ENCODE measurements around the gene DVL2.

The DVL2 gene

DNA sequence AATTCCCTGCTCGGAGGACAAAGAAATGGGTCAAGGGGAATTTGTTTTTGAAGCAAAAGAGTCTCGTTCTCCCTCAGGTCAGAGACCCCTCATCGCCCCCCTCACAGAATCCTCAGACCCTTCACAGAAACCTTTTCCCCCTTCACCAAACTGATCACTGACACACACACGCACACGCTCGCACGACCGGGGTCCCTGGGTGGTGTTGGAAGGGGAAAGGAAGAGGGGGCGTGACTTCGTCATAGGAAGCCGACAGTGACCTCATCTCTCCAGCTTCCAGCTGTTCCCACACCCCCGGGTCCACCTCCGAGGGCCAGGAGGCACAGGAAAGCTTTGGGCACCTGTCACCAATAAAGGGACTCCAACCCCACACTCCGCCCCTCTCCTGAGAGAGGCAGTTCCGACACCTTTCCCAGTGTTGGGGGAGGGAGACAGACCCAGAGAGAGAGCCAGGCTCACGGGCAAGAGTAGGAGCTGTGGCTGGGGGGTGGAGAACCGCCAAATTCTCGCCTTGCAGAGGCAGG is 56.3 kb downstream of the DVL2 start (continued):
- no peak for TF ChIP-seq ZNF488 (tag by site-specific recombination; IDR thresholded peaks at IDR 0.05)
- TF ChIP-seq, protein P1, sequence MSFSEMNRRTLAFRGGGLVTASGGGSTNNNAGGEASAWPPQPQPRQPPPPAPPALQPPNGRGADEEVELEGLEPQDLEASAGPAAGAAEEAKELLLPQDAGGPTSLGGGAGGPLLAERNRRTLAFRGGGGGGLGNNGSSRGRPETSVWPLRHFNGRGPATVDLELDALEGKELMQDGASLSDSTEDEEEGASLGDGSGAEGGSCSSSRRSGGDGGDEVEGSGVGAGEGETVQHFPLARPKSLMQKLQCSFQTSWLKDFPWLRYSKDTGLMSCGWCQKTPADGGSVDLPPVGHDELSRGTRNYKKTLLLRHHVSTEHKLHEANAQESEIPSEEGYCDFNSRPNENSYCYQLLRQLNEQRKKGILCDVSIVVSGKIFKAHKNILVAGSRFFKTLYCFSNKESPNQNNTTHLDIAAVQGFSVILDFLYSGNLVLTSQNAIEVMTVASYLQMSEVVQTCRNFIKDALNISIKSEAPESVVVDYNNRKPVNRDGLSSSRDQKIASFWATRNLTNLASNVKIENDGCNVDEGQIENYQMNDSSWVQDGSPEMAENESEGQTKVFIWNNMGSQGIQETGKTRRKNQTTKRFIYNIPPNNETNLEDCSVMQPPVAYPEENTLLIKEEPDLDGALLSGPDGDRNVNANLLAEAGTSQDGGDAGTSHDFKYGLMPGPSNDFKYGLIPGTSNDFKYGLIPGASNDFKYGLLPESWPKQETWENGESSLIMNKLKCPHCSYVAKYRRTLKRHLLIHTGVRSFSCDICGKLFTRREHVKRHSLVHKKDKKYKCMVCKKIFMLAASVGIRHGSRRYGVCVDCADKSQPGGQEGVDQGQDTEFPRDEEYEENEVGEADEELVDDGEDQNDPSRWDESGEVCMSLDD (tag by site-specific recombination; IDR thresholded peaks at IDR 0.05), result no peak
- TF ChIP-seq SP2 (tag by site-specific recombination; IDR thresholded peaks at IDR 0.05), result peak; percentile 62
- no peak for TF ChIP-seq ZNF302 (tag by site-specific recombination; IDR thresholded peaks at IDR 0.05; ENCODE audit: low read depth)
- no peak for TF ChIP-seq ZNF24 (tag by site-specific recombination; IDR thresholded peaks at IDR 0.05)
- TF ChIP-seq ZNF707 (tag by site-specific recombination; IDR thresholded peaks at IDR 0.05), result no peak
- no peak for TF ChIP-seq ZBTB1 (tag by site-specific recombination; IDR thresholded peaks at IDR 0.05)
- no peak for TF ChIP-seq ZSCAN18 (tag by site-specific recombination; IDR thresholded peaks at IDR 0.05)
- TF ChIP-seq ZNF510 (tag by site-specific recombination; IDR thresholded peaks at IDR 0.05; ENCODE audit: insufficient replicate concordance), result no peak
- TF ChIP-seq ZNF549 (tag by site-specific recombination; IDR thresholded peaks at IDR 0.05), result no peak
- no peak for TF ChIP-seq ZNF785 (tag by site-specific recombination; IDR thresholded peaks at IDR 0.05)
- TF ChIP-seq ZNF280D (tag by site-specific recombination; IDR thresholded peaks at IDR 0.05), result no peak
- TF ChIP-seq ZNF544 (tag by site-specific recombination; IDR thresholded peaks at IDR 0.05), result no peak
- TF ChIP-seq SP3 (tag by site-specific recombination; IDR thresholded peaks at IDR 0.05), result peak; percentile 61
- peak; percentile 76 for TF ChIP-seq ZFP69B (tag by site-specific recombination; IDR thresholded peaks at IDR 0.05)
- TF ChIP-seq ZNF660 (tag by site-specific recombination; IDR thresholded peaks at IDR 0.05), result no peak
- TF ChIP-seq, protein P2, sequence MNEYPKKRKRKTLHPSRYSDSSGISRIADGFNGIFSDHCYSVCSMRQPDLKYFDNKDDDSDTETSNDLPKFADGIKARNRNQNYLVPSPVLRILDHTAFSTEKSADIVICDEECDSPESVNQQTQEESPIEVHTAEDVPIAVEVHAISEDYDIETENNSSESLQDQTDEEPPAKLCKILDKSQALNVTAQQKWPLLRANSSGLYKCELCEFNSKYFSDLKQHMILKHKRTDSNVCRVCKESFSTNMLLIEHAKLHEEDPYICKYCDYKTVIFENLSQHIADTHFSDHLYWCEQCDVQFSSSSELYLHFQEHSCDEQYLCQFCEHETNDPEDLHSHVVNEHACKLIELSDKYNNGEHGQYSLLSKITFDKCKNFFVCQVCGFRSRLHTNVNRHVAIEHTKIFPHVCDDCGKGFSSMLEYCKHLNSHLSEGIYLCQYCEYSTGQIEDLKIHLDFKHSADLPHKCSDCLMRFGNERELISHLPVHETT (tag by site-specific recombination; IDR thresholded peaks at IDR 0.05), result no peak
- no peak for TF ChIP-seq AEBP2 (tag by site-specific recombination; IDR thresholded peaks at IDR 0.05; ENCODE audit: borderline replicate concordance)
- TF ChIP-seq ZNF654 (tag by site-specific recombination; IDR thresholded peaks at IDR 0.05; ENCODE audit: low read depth), result no peak
- TF ChIP-seq, protein P3, sequence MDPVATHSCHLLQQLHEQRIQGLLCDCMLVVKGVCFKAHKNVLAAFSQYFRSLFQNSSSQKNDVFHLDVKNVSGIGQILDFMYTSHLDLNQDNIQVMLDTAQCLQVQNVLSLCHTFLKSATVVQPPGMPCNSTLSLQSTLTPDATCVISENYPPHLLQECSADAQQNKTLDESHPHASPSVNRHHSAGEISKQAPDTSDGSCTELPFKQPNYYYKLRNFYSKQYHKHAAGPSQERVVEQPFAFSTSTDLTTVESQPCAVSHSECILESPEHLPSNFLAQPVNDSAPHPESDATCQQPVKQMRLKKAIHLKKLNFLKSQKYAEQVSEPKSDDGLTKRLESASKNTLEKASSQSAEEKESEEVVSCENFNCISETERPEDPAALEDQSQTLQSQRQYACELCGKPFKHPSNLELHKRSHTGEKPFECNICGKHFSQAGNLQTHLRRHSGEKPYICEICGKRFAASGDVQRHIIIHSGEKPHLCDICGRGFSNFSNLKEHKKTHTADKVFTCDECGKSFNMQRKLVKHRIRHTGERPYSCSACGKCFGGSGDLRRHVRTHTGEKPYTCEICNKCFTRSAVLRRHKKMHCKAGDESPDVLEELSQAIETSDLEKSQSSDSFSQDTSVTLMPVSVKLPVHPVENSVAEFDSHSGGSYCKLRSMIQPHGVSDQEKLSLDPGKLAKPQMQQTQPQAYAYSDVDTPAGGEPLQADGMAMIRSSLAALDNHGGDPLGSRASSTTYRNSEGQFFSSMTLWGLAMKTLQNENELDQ (tag by site-specific recombination; IDR thresholded peaks at IDR 0.05; ENCODE audit: low read depth), result no peak
- TF ChIP-seq ZNF473 (tag by site-specific recombination; IDR thresholded peaks at IDR 0.05), result no peak
- no peak for TF ChIP-seq ZNF26 (tag by site-specific recombination; IDR thresholded peaks at IDR 0.05)
- TF ChIP-seq ZNF391 (tag by site-specific recombination; IDR thresholded peaks at IDR 0.05; ENCODE audit: borderline replicate concordance, low read depth), result no peak
- no peak for TF ChIP-seq ZNF416 (tag by site-specific recombination; IDR thresholded peaks at IDR 0.05)
- TF ChIP-seq ZNF311 (tag by site-specific recombination; IDR thresholded peaks at IDR 0.05; ENCODE audit: borderline replicate concordance), result no peak

Data from HEK293 (cell line).